HuH-7 (cell line): Measurements from ENCODE around the gene RPH3AL.

Source experiments
- DNase-seq: peaks from one replicate; pipeline ENCODE4 v3.0.0; 2011; ENCODE audit warnings: low spot score

Gene RPH3AL

GRCh38 chr17:336110-337021, 16.2 kb downstream of the RPH3AL start:
- DNase-seq: no peak

DNA sequence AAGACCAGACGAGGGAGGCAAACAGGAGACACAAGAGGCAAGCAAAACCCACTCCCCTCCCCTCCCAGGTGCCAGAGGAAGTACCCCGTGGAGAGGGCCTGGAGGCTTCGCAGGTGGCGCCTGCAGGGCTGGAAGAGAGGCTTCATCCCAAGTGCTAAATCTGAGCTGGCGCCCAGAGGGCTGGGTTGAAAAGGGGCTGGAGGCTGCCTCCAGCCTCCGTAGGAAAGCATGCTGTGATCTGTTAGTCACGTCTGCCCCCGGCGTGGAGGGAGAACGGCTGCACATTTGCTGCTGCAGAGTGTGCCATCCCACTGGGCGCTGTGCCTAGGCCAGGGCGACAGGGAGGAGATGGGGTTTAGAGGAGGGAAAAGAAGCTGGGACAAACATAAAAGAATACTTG, 16.9 kb downstream of the RPH3AL start:
- no peak for DNase-seq

DNA sequence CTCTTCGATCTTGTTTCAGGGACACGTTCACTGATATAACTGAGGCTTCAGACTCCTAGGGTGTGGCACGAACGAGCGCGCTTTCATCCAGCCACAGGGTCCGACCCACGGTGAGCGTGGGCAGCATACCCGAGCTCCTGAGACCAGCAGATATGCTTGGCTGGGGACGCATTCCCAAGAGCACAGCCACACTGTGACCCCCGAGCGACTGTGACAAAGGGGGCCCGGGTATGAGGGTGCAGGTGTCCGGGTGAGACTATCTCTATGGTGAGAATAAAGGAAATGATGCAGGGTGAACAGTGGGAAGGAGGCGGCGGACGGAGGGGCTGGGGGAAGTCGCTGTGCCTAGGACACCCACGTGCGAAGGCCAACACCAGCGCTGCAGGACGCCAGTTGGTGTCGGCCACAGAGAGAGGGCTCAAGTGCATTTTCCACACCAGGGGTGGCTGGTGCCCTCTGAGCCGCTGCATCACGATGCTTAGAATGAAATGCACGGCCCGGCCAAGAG, 17.6 kb downstream of the RPH3AL start:
- no peak for DNase-seq

DNA sequence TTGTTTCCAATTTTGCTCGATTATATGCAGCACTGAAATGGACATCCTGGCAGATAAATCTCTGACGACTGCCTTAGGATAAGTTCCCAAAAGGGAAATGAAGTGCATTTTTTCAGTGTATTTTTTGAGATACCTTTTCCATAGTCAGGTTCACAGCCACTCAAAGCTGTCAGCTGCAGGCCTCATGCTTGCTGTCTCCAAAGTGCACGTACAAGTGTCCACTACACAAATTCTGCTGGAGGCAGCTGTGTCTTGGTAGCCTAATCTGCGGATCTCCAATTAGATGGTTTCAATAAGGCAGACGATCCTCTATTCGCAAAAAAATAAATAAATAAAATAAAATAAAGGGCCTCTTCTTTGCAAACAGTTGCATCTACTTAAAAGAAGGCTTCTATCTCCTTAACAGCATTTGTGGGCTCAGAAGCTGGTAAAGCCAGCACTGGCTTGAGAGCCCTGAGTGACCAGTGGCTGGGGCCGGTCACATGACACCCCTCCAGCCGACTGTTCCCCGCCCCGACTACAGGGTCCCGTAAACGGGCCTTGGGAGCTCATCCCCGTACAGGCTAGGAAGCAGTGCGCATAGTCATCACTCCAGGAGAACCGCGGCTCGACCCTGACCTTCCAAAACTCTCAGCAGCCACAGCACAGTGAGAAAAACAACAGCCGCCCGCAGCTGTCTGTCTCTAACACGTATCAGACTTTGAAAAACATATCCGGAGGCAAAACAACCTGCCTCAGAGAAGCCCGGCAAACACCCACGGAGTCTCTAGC, 18.8 kb downstream of the RPH3AL start:
- no peak for DNase-seq

GRCh38 chr17:332558-333322, 19.9 kb downstream of the RPH3AL start:
- no peak for DNase-seq

- no peak for DNase-seq
Observed at GRCh38 chr17:332023-332422, 20.6 kb downstream of the RPH3AL start.

- DNase-seq: no peak
Observed at GRCh38 chr17:330993-331701, 21.5 kb downstream of the RPH3AL start.

GRCh38 chr17:329784-330420, 22.7 kb downstream of the RPH3AL start:
- no peak for DNase-seq

DNA sequence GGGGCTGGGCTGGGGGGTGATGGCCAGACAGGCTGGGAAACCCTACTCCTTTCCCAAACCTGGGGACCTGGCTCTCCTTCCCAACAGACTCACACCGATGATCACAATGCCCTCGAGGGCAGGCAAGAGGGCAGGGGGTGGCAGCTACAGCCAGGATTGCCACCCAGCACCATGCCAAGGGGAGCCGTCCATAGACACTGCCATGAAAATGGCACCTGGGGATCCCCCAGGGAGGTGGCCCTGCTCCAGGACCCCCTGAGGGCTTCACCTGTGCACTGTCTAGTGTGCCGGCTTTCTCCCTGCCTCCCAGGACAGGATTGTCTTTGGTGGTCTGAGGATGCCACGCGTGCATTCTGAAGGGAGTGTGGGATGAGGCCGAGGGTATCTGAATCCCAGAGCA, 24.6 kb downstream of the RPH3AL start:
- no peak for DNase-seq

- DNase-seq: no peak
Observed at GRCh38 chr17:327296-327695, 25.3 kb downstream of the RPH3AL start.

DNA sequence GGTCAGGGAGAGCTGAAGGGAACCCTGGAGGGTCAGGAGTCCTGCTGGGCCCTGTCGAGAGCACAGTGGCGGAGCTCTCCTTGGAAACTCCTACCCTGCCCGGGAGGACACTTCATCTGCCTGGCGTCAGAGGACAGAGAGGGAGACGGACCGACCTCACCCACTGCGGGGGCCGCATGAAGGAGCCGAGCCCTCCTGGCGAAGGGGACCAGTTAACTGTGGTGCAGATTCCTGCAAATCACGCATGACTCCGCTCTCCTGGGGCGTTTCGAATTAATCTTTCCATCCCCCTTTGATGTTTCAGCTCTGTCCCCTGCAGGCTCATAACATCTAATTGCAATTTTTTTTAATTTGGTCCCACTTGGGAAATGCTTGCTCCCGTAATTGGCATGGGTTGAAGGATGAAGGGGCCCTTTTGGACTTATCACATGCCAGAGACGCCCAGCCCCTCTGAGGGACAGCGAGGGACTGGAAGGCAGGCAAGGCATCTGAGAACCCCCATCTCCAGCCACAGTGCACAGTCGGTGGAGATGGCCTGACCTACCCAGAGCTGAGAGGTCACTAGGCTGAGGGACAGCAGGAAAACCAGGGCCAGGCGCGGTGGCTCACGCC, 26.5 kb downstream of the RPH3AL start:
- DNase-seq: no peak

GRCh38 chr17:325270-326009, 27.2 kb downstream of the RPH3AL start:
- no peak for DNase-seq

DNA sequence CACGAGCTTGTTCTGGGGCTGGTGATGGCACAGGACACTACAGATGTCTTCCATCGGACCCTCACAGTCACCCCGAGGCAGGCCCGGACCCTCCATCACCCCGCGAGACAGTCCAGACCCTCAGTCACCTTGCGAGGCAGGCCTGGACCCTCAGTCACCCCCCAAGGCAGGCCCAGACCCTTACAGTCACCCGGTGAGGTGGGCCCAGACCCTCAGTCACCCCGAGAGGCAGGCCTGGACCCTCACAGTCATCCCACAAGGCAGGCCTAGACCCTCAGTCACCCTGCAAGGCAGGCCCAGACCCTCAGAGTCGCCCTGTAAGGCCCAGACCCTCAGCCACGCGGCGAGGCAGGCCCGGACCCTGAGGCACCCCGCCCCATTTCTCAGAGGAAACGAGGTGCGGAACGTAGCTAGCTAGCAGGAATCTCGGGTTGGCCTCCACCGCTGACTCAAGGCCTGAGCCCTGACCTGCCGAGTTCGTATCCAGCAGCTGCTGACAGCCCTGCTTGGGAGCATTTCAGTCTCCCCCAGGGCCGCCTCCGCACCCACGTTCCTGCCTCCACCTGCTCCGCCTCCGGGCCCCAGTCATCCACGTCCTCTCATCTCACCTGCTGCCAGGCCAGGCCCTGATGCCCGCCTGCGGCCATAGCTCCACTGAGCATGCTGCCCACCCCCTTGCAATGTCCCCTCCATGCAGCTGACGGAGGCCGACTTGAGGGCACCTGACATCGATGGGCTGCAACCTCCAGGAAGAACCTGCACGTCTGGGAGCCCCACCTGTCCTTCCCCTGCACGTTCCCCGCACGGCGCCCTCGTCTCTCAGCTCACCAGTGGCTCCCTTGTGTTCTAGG, 28.7 kb downstream of the RPH3AL start:
- no peak for DNase-seq

GRCh38 chr17:323181-323580, 29.4 kb downstream of the RPH3AL start:
- DNase-seq: no peak

DNA sequence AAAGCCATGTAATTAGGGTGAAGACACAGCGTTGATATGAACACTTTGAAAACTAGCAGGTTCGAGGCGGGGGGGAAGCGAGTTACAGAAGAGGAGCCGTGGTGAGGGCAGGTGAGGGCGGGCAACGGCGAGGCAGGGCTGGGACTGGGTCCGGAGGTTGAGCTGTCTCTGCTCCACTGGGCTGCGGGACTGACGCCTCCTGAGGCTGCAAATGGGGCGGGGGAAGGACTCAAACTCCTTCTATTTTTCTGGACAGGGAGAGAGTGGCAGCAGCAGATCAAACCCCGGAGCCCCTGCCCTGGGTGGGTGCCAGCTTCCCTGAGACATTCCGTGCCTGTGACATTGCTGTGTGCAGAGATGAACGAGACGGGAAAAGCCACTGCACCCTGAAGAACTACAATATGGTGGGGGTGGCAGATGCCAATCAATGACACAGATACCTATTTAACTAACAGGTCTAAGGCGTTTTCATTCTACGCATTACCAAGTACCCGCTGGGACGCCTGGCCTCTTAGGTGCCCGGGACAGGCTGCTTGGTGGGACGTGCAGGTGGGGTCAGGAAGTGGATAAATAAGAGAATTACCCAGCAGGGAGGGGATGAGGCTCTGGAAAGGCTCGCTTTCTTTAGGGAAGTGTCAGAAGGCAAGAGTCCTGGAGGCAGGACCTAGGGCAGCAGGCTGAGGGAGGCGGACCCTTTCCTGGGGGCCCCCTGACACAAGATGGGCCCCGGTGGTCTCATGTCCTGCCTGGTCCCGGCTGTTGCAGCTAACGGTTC, 30.4 kb downstream of the RPH3AL start:
- DNase-seq: no peak

DNA sequence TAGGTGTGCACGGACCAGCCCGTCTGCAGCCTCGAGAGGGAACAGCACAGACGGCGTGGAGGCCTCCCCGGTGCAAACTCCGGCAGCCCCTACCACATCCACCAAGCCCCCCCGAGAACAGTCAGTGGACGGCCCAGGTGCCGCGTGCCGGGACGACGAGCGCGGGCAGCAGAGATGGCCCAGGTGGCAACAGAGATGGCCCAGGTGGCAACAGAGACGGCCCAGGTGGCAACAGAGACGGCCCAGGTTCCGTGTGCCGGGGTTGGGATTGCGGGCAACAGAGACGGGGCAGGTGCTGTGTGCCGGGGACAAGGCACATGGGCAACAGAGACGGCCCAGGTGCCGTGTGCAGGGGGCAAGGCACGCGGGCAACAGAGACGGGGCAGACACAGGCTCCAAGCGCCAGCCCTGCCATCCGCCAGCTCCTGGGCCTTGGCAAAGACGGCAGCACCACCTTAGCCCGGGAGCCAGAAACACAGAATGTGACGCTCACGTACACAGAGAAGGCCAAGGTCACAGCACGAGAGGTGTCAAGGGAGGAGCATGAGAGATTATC, 31.1 kb downstream of the RPH3AL start:
- no peak for DNase-seq

- DNase-seq: no peak
Observed at GRCh38 chr17:320809-321385, 31.7 kb downstream of the RPH3AL start.

DNA sequence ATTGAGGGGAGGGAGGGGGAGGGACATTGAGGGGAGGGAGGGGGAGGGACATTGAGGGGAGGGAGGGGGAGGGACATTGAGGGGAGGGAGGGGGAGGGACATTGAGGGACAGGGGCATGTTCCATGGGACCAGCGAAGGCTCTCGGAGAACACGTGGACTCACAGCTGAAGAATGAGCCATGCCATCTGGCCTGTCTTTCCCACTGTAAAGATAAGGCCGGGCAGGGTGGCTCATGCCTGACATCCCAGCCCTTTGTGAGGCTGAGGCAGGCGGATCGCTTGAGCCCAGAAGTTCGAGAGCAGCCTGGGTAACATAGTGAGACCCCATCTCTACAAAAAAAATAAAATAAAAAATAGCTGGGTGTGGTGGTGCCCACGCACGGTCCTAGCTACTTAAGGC, 32.5 kb downstream of the RPH3AL start:
- DNase-seq: no peak
